Heart right ventricle (tissue), 16 donors: ENCODE results near the gene JAKMIP3. TPM values are rescaled to one million over a fixed set of nuclear protein-coding genes. Genes with fewer than 3 reads are reported as not detected.

Experiments
- ATAC-seq, 8 donors: fragments of 200-7000 bp; cut with Tn5 transposase; one replicate each; pipeline ENCODE4 v1.9.1; 2020; ENCODE audit warnings: mild to moderate bottlenecking in 8 of 8, moderate library complexity in 8 of 8, moderate number of reproducible peaks in 1 of 8
- DNase-seq, 2 donors: peaks; one replicate each; pipeline ENCODE4 v3.0.0-alpha.2; 2020
- H3K27ac ChIP-seq, 10 donors: fragments of 200-600 bp; sonication (generic) in 2 of 10; one replicate each; pipeline versions ENCODE4 v1.5.0 to v1.8.0; 2020 to 2022; ENCODE audit warnings: mild to moderate bottlenecking in 3 of 10
- H3K27me3 ChIP-seq, 7 donors: fragments of 200-600 bp; one replicate each; pipeline ENCODE4 v1.8.0; 2021 to 2022; ENCODE audit warnings: mild to moderate bottlenecking in 2 of 7
- H3K36me3 ChIP-seq, 9 donors: fragments of 200-600 bp; sonication (generic) in 1 of 9; one replicate each; pipeline versions ENCODE4 v1.5.0 to v1.8.0; 2020 to 2022; ENCODE audit warnings: mild to moderate bottlenecking in 2 of 9
- H3K4me1 ChIP-seq, 9 donors: fragments of 200-600 bp; sonication (generic) in 1 of 9; one replicate each; pipeline versions ENCODE4 v1.5.0 to v1.8.0; 2020 to 2022; ENCODE audit warnings: mild to moderate bottlenecking in 4 of 9
- H3K4me3 ChIP-seq, 10 donors: fragments of 200-600 bp; sonication (generic) in 2 of 10; one replicate each; pipeline versions ENCODE4 v1.5.0 to v1.8.0; 2020 to 2022; ENCODE audit warnings: mild to moderate bottlenecking in 7 of 10, moderate library complexity in 2 of 10
- H3K9me3 ChIP-seq, 11 donors: fragments of 200-600 bp in 10 of 11; sonication (generic) in 2 of 11; one replicate each; pipeline versions ENCODE4 v1.5.0 to v1.8.0; 2013 to 2022; ENCODE audit warnings: mild to moderate bottlenecking in 2 of 11, control low read depth in 1 of 11, moderate library complexity in 1 of 11
- WGBS, 2 donors: extraction: QIAGEN DNeasy Blood & Tissue Kit; methylation state at CpG; one replicate each; pipeline ENCODE4 v1.1.7; 2013; ENCODE audit warnings: inconsistent platforms in 1 of 2; 5-methylcytosine and 5-hydroxymethylcytosine counted together
- intact Hi-C, 10 donors: fragments of 100-400 bp; cut with DNase I; formaldehyde crosslinking; loops; one replicate each; pipeline versions ENCODE4 v1.11.1 to v1.14.2; 2022
- polyA plus RNA-seq, 2 donors: library from polyadenylated mRNA; stranded (reverse); fragments of 200-250 nt; gene quantifications; one replicate each; pipeline ENCODE4 v1.2.3, GENCODE V29; 2013
- total RNA-seq, 10 donors: library from RNA; stranded (reverse); fragmentation: NEBNext Ultra II Directional in 3 of 10; extraction: Animal tissue kit (Norgen Biotek cat#: 25700) in 3 of 10; gene quantifications; one replicate each; pipeline versions ENCODE4 v1.2.1 to v1.2.4, GENCODE V29; 2021 to 2023
- TF ChIP-seq, protein P1 (sequence below), 9 donors: fragments of 200-600 bp; sonication (generic) in 2 of 9; IDR thresholded peaks; one replicate each; pipeline versions ENCODE4 v1.5.0 to v1.8.0; 2021 to 2022; ENCODE audit warnings: antibody characterized with exemption in 9 of 9, mild to moderate bottlenecking in 5 of 9, moderate library complexity in 1 of 9
- donor health status: Arrhythmogenic right ventricular cardiomyopathy.
- donor health status: ischemic (EF 13 %, LVEDD 7.1; RV severe dilation, severe dysfunction).
- donor health status: healthy with polysubstance abuse.
- donor health status: DM: no; HTN: yes; CAD: no.
- donor health status: DM: no; HTN: no; CAD: no.
- donor health status: ischemic (EF 25% LVEDD 6.9; RV normal size, moderate dysfunction).
- donor health status: ischemic (EF 25% LVEDD 5.7; RV mildly dilated, moderate dysfunction).
- donor health status: healthy.
- donor health status: DM: yes; HTN: yes; CAD: no.
- donor health status: Ischemic cardiomyopathy.
- donor health status: ischemic (EF 35%, LVEDD 5.7; RV mildly dilated, moderate dysfunction).
- donor health status: nonischemic (EF 11% LVEDD 7.7; RV severe dilation, severe dysfunction).
- donor health status: DM: yes; HTN: yes; CAD: no.
- donor health status: PGD.
- donor health status: ischemic (EF 29% LVEDD 5.4; RV normal size, mild dysfunction).
- donor health status: nonischemic (EF 23%, LVEDD 6.1; RV moderate dilation, normal function).

Gene JAKMIP3
- total and polyA plus RNA-seq, 12 donors: 0.04 to 2.7 (median 1.8) TPM

DNA sequence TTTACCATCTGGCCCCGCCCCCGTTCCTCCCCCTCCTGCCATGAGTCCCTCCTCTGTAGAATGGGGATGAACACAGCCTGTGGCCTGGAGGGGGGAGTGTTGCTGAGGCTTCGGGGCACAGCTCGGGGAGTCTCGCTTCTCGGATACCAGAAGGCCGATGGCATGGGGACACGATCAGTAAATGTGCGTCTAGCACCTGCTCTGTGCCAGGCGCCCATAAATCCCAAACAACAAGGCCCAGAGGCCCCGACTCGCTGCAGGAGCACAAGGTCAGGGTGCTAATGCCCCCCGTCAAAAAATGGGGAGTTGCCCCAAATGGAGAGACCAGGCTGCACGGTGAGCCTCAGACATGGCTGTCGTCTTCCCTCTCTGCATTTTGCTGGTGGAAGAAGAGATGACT is 40.7 kb downstream of the JAKMIP3 start:
- H3K27ac ChIP-seq: no peak overlapping the region
- intact Hi-C loops: no loop called here
- peaks cover 0 to 4% (median 0%) of the 10 kb centered on the region in 9 donors for H3K4me1 ChIP-seq
- no peaks in the 10 kb centered on the region for H3K27me3 ChIP-seq
- H3K36me3 ChIP-seq: no peaks in the 10 kb centered on the region
- 90 to 92% methylated on average over 15 of the region's 15 CpGs for WGBS, 2 donors
- ATAC-seq (no peak), DNase-seq (no peak)
- TF ChIP-seq, protein P1, sequence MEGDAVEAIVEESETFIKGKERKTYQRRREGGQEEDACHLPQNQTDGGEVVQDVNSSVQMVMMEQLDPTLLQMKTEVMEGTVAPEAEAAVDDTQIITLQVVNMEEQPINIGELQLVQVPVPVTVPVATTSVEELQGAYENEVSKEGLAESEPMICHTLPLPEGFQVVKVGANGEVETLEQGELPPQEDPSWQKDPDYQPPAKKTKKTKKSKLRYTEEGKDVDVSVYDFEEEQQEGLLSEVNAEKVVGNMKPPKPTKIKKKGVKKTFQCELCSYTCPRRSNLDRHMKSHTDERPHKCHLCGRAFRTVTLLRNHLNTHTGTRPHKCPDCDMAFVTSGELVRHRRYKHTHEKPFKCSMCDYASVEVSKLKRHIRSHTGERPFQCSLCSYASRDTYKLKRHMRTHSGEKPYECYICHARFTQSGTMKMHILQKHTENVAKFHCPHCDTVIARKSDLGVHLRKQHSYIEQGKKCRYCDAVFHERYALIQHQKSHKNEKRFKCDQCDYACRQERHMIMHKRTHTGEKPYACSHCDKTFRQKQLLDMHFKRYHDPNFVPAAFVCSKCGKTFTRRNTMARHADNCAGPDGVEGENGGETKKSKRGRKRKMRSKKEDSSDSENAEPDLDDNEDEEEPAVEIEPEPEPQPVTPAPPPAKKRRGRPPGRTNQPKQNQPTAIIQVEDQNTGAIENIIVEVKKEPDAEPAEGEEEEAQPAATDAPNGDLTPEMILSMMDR (IDR thresholded peaks at IDR 0.05): no peak
- H3K9me3 ChIP-seq: no peaks in the 10 kb centered on the region
- no peak overlapping the region for H3K4me3 ChIP-seq

DNA sequence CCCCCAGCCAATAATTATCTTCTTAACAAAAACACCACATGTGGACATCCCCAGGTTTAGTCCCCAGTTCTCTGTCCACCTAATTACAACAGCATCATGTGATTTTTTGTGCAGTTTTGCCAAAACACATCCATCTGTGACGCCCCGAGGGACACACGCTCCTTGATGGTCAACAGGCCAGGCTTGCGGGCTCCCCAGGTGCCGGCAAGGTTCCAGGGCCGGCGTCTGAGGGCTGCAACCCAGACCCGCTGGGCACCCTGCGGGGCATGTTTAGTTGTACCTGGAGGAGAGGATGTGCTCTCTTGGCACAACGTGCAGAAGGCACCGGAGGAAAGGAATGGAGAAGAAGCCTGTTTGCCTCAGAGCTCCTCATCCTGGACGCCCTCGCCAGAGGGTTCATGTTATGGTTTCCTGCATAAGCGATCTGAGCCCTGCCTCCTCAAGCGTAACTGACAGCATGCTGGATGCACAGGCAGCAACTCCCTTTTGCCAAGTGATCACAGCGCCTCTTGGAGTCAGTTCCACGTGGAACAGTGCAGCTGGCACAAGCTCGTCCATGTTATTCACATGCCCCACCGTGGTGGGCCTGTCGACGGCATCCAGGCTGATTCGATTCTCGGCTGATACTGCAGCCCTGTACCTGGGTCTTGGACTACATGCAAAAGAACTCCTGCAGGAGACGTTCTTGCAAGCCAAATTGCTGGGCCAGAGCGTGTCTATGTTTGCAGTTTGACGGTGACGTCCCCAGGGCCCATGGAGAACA is 41.6 kb downstream of the JAKMIP3 start:
- 84 to 89% methylated on average over 27 of the region's 27 CpGs for WGBS, 2 donors
- Histone ChIP-seq H3K9me3 (no peaks in the 10 kb centered on the region), H3K27ac (no peak overlapping the region), H3K4me3 (no peak overlapping the region), H3K36me3 (no peaks in the 10 kb centered on the region), H3K27me3 (no peaks in the 10 kb centered on the region), H3K4me1 (peaks cover 0 to 4% (median 0%) of the 10 kb centered on the region in 9 donors)
- DNase-seq: no peak
- ATAC-seq: no peak
- TF ChIP-seq, protein P1 (IDR thresholded peaks at IDR 0.05): no peak
- intact Hi-C loops: no loop called here

DNA sequence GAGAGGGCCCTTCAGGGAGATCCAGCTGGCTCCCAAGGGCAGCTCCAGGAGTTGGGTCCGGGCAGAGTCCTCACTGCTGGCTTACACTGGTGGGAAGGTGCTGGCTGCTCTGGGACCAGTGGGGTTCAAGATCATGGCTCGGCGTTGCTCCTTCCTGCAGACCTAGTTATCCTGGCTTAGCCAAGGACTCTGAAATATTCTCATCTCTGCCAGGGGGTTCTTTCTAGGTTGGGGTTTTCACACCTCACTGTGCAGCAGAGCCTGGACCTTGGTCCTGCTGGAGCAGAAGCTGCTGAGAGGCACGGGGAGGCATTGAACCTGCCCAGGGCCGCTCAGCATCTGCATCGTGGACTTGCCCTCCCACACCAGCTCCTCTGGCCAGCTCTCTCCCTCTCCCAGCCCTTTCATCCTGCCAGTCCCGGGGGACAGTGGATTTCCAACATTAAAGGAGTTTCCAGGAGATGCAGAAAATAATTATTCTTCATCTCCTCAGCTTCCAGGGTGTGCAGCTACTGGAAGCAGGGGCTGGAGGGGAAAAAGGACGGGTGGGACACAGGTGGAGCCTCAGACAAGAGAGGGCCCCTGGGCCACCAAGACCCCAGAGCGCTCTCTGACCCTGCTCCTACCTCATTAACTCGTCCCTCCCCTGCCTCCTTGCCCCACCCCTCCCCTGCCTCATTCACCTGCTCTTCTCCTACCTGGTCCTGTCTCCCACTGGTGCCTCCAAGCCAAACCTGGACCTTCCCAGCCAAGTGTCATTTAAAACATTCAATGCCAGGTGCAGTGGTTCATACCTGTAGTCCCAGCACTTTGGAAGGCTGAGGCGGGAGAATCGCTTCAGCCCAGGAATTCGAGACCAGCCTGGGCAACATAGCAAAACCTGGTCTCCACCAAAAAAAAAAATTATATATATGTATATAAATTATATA is 42.5 kb downstream of the JAKMIP3 start:
- TF ChIP-seq, protein P1 (IDR thresholded peaks at IDR 0.05): no peak
- ATAC-seq (no peak), DNase-seq (no peak)
- Histone ChIP-seq H3K9me3 (no peaks in the 10 kb centered on the region), H3K27me3 (no peaks in the 10 kb centered on the region), H3K4me1 (peaks cover 0 to 4% (median 0%) of the 10 kb centered on the region in 9 donors), H3K36me3 (no peaks in the 10 kb centered on the region), H3K27ac (no peak overlapping the region), H3K4me3 (no peak overlapping the region)
- WGBS, 2 donors: 81% methylated on average over 13 of the region's 13 CpGs
- intact Hi-C loops: no loop called here

DNA sequence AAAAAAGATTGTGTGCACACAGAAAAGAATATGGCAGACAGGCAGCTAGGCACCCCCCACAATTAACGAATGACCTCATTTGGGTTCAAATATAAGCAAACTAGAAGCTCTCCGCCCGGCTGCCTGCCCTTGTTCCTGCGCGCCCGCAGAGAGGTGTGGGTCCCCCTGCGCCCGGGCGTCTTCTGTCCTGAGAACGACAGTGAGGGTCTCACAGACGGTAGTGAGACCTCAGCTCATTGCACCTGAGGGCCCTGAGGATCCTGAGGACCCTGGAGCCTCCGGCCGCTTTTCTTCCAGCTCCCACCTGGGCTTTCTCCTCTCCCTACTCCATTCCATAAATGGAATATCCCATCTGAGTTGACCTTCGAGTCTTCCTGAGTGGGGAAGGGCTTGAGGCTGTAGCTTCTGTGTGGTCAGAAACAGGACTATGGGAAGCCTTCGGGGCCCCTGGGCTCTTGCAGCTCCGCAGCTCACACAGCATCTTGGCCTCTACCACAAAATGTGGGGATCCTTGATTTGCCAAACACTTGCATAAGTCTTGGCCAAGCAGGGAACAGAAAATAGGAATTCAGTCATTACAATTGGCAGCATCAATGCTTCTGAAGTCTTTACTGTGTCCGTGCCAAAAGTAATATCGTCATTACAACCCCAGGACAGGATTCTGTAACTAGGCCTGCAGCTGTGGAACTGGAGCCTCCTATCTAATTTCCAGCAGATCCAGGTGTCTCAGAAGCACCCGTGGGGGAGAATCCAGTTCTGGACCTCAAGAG is 43.8 kb downstream of the JAKMIP3 start:
- DNase-seq (peak in 1 of 2 donors; percentile 11), ATAC-seq (peak in 7 of 8 donors; percentile 54 to 88 (median 64))
- Histone ChIP-seq H3K4me3 (no peak overlapping the region), H3K4me1 (peaks cover 0 to 4% (median 0%) of the 10 kb centered on the region in 9 donors), H3K27ac (no peak overlapping the region), H3K27me3 (no peaks in the 10 kb centered on the region), H3K36me3 (no peaks in the 10 kb centered on the region), H3K9me3 (no peaks in the 10 kb centered on the region)
- intact Hi-C loops: no loop called here
- TF ChIP-seq, protein P1 (IDR thresholded peaks at IDR 0.05): no peak
- 84 to 86% methylated on average over 19 of the region's 19 CpGs for WGBS, 2 donors
